Skeletal muscle satellite cell (primary cell): ENCODE data around the gene ALKBH3.

ENCODE experiments used
- H3K27me3 ChIP-seq: 2 replicates; pipeline ENCODE4 v1.7.0; 2013; ENCODE audit warnings: low read length; ENCODE audit not compliant: control insufficient read depth, insufficient read depth
- H3K36me3 ChIP-seq: 2 replicates; pipeline ENCODE4 v1.7.0; 2013; ENCODE audit warnings: mild to moderate bottlenecking, control low read depth, low read length; ENCODE audit not compliant: insufficient read depth
- H3K4me1 ChIP-seq: 2 replicates; pipeline ENCODE4 v1.7.0; 2013; ENCODE audit warnings: low read length; ENCODE audit not compliant: control insufficient read depth, insufficient read depth
- H3K4me2 ChIP-seq: 2 replicates; pipeline ENCODE4 v1.7.0; 2013; ENCODE audit warnings: mild to moderate bottlenecking, low read length
- H3K4me3 ChIP-seq: 2 replicates; pipeline ENCODE4 v1.7.0; 2013; ENCODE audit warnings: low read length
- H3K9ac ChIP-seq: 2 replicates; pipeline ENCODE4 v1.7.0; 2013; ENCODE audit warnings: mild to moderate bottlenecking, low read depth, low read length, moderate library complexity
- H3K9me3 ChIP-seq: replicated peaks from 2 replicates; pipeline ENCODE4 v1.7.0; 2013; ENCODE audit warnings: mild to moderate bottlenecking, control low read depth, low read length

Gene ALKBH3

DNA sequence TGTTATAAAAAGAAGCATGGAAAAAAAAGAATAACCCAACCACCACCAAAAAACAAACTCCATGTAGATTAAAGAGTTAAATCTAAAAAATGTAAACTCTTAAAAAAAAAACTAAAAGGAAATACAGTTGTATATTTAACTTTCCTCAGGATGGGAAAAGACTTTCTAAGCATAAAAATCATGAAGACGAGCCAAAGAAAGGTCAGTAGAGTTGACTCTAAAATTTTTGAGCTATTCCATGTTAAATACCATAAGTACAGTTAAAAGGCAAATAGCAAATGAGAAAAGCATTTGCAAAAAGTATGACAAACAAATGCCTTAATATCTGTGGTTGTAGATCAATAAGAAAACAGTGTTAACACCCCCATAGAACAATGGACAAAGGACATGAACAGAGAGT, 33.8 kb downstream of the ALKBH3 start:
- no peak overlapping the region for H3K9ac ChIP-seq
- H3K9me3 ChIP-seq: no peaks in the 10 kb centered on the region
- no peaks in the 10 kb centered on the region for H3K4me1 ChIP-seq
- no peak overlapping the region for H3K4me2 ChIP-seq
- peaks cover 27% of the 10 kb centered on the region for H3K36me3 ChIP-seq
- no peak overlapping the region for H3K4me3 ChIP-seq
- H3K27me3 ChIP-seq: no peaks in the 10 kb centered on the region

DNA sequence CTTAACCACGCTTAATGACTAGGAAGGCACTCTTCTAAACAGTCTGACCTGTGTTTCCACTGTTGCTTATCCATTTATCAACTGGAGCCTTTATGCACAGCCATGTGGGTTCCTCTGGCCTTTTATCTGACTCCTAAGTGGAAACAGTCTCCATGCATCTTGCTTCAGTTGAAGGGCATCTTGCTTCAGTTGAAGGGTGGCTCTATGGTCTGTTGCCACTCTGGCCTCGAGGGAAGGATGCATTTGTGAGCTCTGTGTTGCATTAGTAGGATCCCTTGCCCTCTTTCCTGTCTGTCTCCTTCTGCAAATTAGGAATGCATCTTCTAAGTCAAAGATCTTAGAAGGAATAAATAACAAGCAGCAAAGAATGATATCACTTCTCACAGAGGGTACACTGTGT, 36.0 kb downstream of the ALKBH3 start:
- H3K9ac ChIP-seq: no peak overlapping the region
- H3K36me3 ChIP-seq: peaks cover 23% of the 10 kb centered on the region
- no peaks in the 10 kb centered on the region for H3K9me3 ChIP-seq
- no peaks in the 10 kb centered on the region for H3K27me3 ChIP-seq
- H3K4me2 ChIP-seq: no peak overlapping the region
- H3K4me1 ChIP-seq: peaks cover 16% of the 10 kb centered on the region
- no peak overlapping the region for H3K4me3 ChIP-seq

DNA sequence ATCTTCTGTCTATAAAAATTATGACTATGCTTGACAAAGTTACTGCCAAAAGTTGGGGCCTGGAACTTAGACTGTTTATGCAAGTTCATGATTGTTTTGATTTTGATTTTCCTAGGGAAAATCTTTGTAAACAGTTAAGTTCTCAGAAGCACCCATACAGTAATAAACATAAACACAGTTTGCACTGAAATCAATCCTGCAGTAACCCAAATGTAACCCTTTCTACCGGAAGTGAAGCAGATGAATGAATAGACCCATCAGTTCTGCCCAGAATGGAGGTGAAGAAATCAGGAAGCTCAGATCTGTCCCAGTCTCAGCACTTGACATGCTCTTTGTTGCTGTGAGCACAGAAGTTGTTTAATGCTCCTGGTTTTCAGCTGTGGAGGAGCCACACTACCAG, 37.2 kb downstream of the ALKBH3 start:
- Histone ChIP-seq H3K4me2 (no peak overlapping the region), H3K9ac (no peak overlapping the region), H3K4me1 (peaks cover 18% of the 10 kb centered on the region), H3K4me3 (no peak overlapping the region), H3K9me3 (no peaks in the 10 kb centered on the region), H3K36me3 (peaks cover 29% of the 10 kb centered on the region), H3K27me3 (no peaks in the 10 kb centered on the region)

DNA sequence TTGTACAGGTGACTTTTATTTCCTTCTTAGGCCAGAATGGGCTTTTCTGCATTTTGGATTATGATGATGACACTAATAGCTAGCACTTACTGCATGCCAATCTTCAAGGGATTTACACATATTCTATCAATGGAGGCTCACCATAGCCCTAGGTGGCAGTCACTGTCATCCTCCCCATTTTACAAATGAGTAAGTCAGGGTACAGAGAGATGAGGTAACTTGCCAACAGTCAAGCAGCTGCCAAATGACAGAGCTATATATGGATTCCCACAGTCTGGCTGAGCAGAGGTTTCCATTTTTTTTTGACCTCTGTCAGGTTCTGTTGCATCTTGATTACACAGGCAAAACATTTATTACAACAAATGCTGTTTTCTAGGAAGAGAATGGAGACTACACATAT, 38.0 kb downstream of the ALKBH3 start:
- Histone ChIP-seq H3K36me3 (peaks cover 22% of the 10 kb centered on the region), H3K4me3 (no peak overlapping the region), H3K4me2 (no peak overlapping the region), H3K9me3 (no peaks in the 10 kb centered on the region), H3K9ac (no peak overlapping the region), H3K27me3 (no peaks in the 10 kb centered on the region), H3K4me1 (peaks cover 26% of the 10 kb centered on the region)

DNA sequence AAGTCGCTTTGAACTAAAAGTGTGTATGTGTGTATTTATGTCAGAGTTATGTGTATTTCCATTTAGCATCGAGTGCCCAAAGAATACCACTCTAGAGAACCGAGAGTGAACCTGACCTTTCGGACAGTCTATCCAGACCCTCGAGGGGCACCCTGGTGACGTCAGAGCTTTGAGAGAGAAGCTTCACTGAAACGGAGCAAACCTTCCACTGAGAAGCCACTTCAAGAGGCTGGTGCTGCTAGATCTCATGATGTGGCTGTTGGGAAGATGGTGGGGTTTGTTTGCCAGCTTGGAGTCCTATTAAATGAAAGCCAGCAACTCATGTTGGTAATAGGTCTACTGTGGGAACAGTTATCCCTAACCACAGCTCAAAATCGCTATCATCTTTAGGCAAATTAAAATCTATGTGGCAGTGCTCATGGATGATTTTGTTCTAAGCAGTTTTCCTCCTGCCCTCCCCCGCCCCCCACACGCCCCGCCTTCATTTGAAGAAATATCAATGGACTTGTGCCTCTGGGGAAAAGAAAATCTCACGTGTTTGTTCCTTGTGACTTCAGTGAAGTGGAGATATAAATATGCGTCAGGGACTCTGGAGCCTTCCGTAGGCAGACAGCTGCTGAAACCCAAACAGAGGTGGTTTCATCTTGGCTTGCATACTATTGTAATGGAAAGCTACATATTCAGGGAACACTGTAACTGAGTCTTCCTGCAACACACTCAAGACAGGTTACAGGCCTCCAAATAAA, 39.4 kb downstream of the ALKBH3 start:
- no peaks in the 10 kb centered on the region for H3K27me3 ChIP-seq
- peaks cover 19% of the 10 kb centered on the region for H3K36me3 ChIP-seq
- H3K9me3 ChIP-seq: no peaks in the 10 kb centered on the region
- H3K9ac ChIP-seq: no peak overlapping the region
- H3K4me2 ChIP-seq: peak overlapping the region; percentile 38
- H3K4me3 ChIP-seq: no peak overlapping the region
- H3K4me1 ChIP-seq: peaks cover 35% of the 10 kb centered on the region

DNA sequence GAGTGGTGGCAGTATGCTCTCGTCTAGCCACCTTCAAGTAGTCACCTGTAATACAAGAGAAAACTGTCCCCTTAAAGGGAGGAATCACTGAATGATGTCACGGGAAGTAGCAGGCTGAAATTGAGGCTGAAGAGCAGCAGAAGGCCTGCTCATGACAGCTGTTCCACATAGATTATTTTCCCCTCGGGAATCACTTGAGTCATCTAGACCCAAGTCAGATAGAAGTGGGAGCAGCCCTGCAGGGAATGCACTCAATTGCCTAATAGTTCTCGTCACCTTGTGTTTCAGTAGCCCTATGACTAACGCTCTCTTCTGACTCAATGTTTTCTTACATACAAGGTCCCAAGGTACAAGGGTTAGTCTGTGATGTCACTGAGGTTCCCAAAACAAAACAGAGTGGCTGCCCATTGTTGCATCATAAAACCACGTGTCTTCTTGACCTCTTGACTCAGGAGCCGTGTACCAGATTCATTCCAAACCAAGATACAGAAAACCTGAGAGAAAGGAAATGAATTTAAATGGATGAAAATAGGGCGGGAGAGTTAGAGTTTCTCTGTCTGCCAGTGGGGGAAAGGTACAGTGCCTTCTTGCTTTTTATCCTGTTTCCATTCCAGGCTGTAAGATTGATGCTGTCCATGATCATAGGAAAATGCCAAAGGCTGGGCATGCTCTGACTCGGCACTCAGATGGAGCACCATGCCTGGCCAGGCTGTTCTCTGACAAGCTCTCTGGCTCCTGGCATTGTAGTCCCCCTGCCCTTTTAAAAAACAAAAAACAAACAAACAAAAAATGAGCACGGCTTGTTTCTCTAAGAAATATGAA, 40.2 kb downstream of the ALKBH3 start:
- Histone ChIP-seq H3K4me1 (peaks cover 35% of the 10 kb centered on the region), H3K9me3 (no peaks in the 10 kb centered on the region), H3K9ac (peak overlapping the region; percentile 14), H3K36me3 (peaks cover 19% of the 10 kb centered on the region), H3K4me2 (peak overlapping the region; percentile 38), H3K27me3 (no peaks in the 10 kb centered on the region), H3K4me3 (no peak overlapping the region)

DNA sequence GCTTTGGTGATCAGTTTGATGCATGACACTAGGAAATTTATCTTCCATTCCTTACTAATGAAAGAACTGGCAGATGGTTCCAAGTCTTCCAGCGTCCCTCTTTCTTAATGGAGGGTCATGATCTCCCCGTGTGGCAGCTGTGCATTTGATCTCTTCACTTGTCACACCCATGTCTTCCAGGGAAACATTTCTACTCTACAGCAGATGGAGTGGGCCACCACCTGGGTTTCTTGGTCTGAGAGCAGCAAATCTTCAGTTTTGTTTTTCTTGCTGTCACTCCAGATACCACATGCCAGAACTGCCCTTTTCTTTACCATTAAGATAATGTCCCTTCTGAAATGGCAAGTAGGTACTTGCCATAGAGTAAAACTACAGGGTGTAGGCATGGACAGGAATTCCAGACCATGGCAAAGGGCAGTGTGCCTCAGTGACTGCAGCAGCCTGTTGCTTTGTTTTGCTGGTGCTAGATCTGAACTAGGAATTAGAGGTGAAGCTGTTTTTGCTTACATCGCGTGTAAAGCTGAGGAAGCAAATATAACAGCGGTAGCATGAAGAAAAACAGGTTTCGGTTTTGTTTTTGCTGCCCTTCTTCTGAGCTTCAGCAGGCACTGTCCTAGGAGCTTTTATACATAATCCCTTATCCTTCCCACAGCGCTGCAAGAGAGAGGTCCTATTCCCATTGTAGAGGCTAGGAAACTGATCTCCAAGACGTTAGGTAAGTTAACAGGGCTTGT, 41.1 kb downstream of the ALKBH3 start:
- Histone ChIP-seq H3K9me3 (no peaks in the 10 kb centered on the region), H3K4me3 (no peak overlapping the region), H3K4me1 (peaks cover 35% of the 10 kb centered on the region), H3K9ac (no peak overlapping the region), H3K36me3 (peaks cover 19% of the 10 kb centered on the region), H3K4me2 (no peak overlapping the region), H3K27me3 (no peaks in the 10 kb centered on the region)

DNA sequence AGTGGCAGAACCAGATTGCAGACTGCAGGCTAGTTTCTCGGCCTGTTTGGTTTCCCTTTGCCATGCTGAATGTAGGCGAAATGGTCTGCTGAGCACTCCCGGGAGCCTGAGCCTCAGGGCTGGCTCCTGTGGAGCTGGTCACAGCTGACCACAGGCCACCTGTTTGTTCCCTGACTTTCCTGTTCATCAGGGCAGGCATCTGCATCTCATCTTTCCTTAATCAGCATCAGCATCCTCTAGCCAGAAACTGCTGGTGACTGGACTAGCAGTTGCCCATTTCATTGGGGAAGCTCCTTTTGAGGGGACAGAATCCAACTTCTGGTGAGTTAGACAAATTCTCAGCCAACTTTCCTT, 41.6 kb downstream of the ALKBH3 start:
- Histone ChIP-seq H3K4me3 (no peak overlapping the region), H3K27me3 (no peaks in the 10 kb centered on the region), H3K4me1 (peaks cover 35% of the 10 kb centered on the region), H3K9ac (no peak overlapping the region), H3K4me2 (no peak overlapping the region), H3K36me3 (peaks cover 19% of the 10 kb centered on the region), H3K9me3 (no peaks in the 10 kb centered on the region)

DNA sequence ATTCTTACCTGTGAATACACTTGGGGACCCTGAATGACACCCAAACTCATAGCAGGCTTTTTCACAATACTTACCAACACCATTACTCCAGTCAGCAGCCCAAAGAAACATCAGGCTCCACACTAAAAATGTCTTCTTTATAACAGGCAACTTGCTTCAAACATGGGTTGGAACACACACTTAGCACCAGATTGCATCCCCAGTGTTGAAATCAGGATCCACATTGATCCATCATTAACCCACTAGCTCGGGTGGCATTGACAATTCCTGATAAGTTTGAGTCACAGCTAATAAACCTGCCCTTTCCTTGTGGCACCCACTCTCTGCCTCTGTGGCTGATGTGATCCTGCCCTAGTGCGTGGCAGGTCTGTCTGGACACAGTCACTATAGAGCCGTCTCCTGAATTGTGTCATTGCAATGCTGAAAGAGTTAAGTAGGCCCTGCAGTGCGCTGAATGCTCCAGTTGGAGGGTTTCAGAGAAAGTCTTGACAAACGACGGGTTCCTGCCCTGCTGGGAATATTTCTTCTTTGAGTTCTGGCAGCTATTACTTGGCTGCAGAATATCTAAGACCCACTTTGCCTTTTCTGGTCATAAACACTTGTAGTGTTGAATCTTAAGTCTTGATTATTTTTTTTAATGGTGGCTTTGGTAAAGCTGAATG, 42.2 kb downstream of the ALKBH3 start:
- H3K4me3 ChIP-seq: no peak overlapping the region
- H3K9ac ChIP-seq: no peak overlapping the region
- no peaks in the 10 kb centered on the region for H3K27me3 ChIP-seq
- no peak overlapping the region for H3K4me2 ChIP-seq
- no peaks in the 10 kb centered on the region for H3K9me3 ChIP-seq
- H3K36me3 ChIP-seq: peaks cover 19% of the 10 kb centered on the region
- peaks cover 35% of the 10 kb centered on the region for H3K4me1 ChIP-seq

DNA sequence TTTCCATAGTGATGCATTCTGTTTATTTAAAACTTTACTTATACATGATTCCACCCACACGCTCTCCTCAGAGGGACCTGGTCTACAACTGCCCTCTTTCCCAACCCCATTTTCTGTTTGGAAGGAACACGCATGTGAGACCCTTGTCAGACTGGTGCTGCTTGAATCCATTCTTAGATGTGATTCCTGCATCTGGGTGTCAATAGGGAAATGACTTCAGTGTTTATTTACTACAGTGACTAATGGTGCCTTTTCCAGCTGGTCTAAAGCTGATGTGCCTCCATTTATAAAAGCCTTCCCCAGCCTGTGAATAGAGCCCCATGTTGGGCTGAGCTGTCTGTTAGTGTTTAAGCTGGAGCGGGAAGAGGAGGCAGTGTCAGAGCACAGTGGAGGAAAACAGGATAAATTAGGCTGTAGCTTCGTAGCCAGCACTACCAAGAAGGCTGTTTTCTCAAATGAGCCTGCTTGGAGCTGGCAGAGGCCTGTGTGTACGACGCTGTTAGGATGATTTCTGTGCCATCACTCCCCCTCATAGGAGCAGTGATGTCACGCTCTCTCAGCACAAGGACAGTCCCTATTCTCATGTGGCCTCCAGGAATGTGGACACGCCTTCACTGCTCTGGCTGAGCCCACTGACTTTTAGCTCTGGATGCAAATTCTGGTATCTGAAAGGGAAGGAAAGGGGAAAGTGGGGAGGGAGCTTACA, 42.9 kb downstream of the ALKBH3 start:
- peaks cover 35% of the 10 kb centered on the region for H3K4me1 ChIP-seq
- H3K36me3 ChIP-seq: peaks cover 18% of the 10 kb centered on the region
- no peaks in the 10 kb centered on the region for H3K9me3 ChIP-seq
- no peaks in the 10 kb centered on the region for H3K27me3 ChIP-seq
- peak overlapping the region; percentile 10 for H3K4me2 ChIP-seq
- H3K9ac ChIP-seq: peak overlapping the region; percentile 25
- no peak overlapping the region for H3K4me3 ChIP-seq
